ENCODE results near the gene ZNF613. TPM values are rescaled to one million over a fixed set of nuclear protein-coding genes. Genes with fewer than 3 reads are reported as not detected.

ZNF613 gene
- total and polyA plus RNA-seq, 2 donors = 4.3 to 11.3 TPM

GRCh38 chr19:51994048-51994644 lies 66.9 kb downstream of the ZNF613 start:
- DNase-seq (ENCODE audit: extremely low spot score) = no peak
- no peaks in the 10 kb centered on the region for H3K4me1 ChIP-seq (ENCODE audit: insufficient read depth)
- peaks cover 18% of the 10 kb centered on the region for H3K36me3 ChIP-seq (ENCODE audit: insufficient read depth)
- no peak overlapping the region for H3K4me3 ChIP-seq (ENCODE audit: low read depth, low read length)
- 98% methylated on average over 2 of the region's 2 CpGs for WGBS
- H3K27ac ChIP-seq (ENCODE audit: low read depth) = no peak overlapping the region

Other genes with a start within 250 kb of the ZNF613 start
- gene SPACA6, start 234.1 kb upstream of the ZNF613 start, total RNA-seq = 6.3 TPM
- 19.3 TPM for gene SPACA6, start 234.1 kb upstream of the ZNF613 start, polyA plus RNA-seq
- gene HAS1, start 203.5 kb upstream of the ZNF613 start, total RNA-seq = 0.32 TPM
- gene HAS1, start 203.5 kb upstream of the ZNF613 start, polyA plus RNA-seq = 1.2 TPM
- 7.1 TPM for gene FPR1, start 175.6 kb upstream of the ZNF613 start, total RNA-seq
- gene FPR1, start 175.6 kb upstream of the ZNF613 start, polyA plus RNA-seq = 15.7 TPM
- 1.0 TPM for gene FPR2, start 166.3 kb upstream of the ZNF613 start, total RNA-seq
- gene FPR2, start 166.3 kb upstream of the ZNF613 start, polyA plus RNA-seq = 4.9 TPM
- 1.0 TPM for gene FPR3, start 132.3 kb upstream of the ZNF613 start, total RNA-seq
- 5.8 TPM for gene FPR3, start 132.3 kb upstream of the ZNF613 start, polyA plus RNA-seq
- 26.8 TPM for gene ZNF577, start 39.5 kb upstream of the ZNF613 start, total RNA-seq
- gene ZNF577, start 39.5 kb upstream of the ZNF613 start, polyA plus RNA-seq = 17.2 TPM
- gene ZNF649, start 22.5 kb upstream of the ZNF613 start, total RNA-seq = 16.6 TPM
- gene ZNF649, start 22.5 kb upstream of the ZNF613 start, polyA plus RNA-seq = 12.4 TPM
- 19.7 TPM for gene ZNF350, start 59.4 kb downstream of the ZNF613 start, total RNA-seq
- 9.0 TPM for gene ZNF350, start 59.4 kb downstream of the ZNF613 start, polyA plus RNA-seq
- 28.3 TPM for gene ZNF615, start 80.7 kb downstream of the ZNF613 start, total RNA-seq
- 8.1 TPM for gene ZNF615, start 80.7 kb downstream of the ZNF613 start, polyA plus RNA-seq
- 21.1 TPM for gene ZNF614, start 100.9 kb downstream of the ZNF613 start, total RNA-seq
- gene ZNF614, start 100.9 kb downstream of the ZNF613 start, polyA plus RNA-seq = 6.5 TPM
- 28.6 TPM for gene ZNF432, start 121.4 kb downstream of the ZNF613 start, total RNA-seq
- 5.7 TPM for gene ZNF432, start 121.4 kb downstream of the ZNF613 start, polyA plus RNA-seq
- gene ZNF841, start 168.3 kb downstream of the ZNF613 start, total RNA-seq = 62.0 TPM
- gene ZNF841, start 168.3 kb downstream of the ZNF613 start, polyA plus RNA-seq = 7.0 TPM
- 26.1 TPM for gene ZNF616, start 212.5 kb downstream of the ZNF613 start, total RNA-seq
- 4.9 TPM for gene ZNF616, start 212.5 kb downstream of the ZNF613 start, polyA plus RNA-seq
- 27.8 TPM for gene ZNF836, start 244.1 kb downstream of the ZNF613 start, total RNA-seq
- 6.7 TPM for gene ZNF836, start 244.1 kb downstream of the ZNF613 start, polyA plus RNA-seq